KBM-7 (cell line): Measurements from ENCODE around the gene AFF4.

Source experiments
- DNase-seq: peaks from one replicate; pipeline ENCODE4 v3.0.0-alpha.2; 2015
- in situ Hi-C: fragments of 300-500 bp; cut with MboI; formaldehyde crosslinking; loops from 2 replicates; pipeline ENCODE4 v1.14.3; 2020; ENCODE audit warnings: low sequenced_read_pairs, low pct_unique_long_range_greater_than_20kb, mixed read lengths

AFF4 gene

DNA sequence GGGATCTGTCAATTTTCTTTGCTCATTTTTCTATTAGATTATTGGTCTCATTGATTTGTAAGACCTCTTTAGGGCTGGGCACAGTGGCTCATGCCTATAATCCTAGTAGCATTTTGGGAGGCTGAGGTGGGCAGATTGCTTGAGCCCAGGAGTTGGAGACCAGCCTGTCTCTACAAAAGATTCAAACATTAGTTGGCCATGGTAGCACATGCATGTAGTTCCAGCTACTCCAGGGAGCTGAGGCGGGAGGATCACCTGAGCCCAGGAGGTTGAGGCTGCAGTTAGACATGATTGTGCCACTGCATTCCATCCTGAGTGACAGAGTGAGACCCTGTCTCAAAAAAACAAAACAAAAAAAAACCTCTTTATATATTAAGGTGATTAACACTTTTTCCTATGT is 126.6 kb downstream of the AFF4 start:
- in situ Hi-C loops: no loop called here
- no peak for DNase-seq

DNA sequence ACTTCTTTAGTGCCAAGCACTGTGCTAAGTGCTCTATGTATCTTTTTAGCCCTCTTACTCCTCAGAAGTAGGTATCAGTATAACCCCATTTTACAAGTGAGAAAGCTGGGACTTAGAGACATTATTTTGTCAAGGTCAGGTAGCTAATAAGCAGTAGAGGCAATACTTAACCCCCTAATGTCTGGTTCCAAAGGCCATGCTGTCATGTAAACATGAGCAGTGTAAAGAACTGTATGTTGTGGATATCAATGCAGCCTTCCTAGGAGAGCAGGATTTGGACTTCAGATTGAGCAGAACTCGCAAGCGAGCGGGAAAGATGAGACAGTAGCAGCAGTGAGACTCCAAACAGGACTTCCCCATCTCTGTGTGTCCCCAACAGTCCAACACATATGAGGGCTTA is 129.4 kb downstream of the AFF4 start:
- no peak for DNase-seq
- in situ Hi-C loops: no loop called here

DNA sequence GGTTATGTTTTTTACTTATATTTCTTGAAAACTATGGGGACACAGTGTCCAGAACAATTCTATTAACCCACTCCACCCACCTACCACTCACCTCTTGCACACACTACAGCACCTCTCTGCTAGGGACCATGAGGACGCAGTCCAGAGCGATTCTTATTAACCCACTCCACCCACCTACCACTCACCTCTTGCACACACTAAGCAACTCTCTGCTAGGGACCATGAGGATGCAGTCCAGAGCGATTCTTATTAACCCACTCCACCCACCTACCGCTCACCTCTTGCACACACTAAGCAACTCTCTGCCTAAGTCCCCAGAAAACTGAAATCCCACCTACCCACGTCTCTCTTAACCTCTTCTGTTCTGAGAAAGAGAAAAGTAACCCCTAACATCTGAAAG is 130.8 kb downstream of the AFF4 start:
- in situ Hi-C loops: no loop called here

DNA sequence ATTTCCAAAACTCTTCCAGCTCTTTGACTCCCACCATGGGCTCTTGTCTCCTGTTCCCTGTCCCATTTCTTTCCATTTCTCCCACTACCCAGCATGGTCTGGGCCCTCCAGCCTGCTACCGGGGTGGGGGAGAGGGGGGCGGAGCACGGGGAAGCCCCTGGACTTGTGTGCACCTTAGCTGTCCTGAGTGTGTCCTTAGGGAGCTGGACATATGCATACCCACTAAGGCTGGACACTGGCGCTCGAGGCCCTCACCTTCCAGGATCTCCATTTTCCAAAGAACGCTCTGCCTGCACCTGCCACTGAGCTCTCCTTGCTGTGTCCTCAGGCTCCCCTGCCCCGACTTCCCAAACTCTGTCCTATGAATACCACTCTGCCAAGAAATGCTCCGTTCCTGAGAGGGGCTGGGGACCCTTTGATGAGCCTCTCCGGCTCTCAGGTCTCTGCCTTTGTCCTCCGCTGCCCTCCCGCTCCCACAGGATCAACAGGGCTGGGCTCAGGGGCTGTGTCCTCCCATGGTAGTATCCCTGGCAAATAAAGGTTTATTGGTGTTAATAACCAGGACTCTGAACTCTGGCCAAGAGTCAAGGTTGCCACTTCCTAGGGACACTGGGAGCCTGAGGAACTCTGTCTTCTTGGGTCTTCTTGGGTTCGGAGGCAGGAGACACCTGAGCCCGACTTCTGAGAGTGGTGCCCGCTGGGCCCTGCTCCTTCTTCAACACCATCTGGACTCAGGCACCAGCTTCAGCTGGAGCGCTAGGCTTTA is 132.2 kb downstream of the AFF4 start:
- in situ Hi-C loops: no loop called here
- no peak for DNase-seq

More for the DNA sequence above, 130.8 kb downstream of the AFF4 start:
- DNase-seq: no peak

DNA sequence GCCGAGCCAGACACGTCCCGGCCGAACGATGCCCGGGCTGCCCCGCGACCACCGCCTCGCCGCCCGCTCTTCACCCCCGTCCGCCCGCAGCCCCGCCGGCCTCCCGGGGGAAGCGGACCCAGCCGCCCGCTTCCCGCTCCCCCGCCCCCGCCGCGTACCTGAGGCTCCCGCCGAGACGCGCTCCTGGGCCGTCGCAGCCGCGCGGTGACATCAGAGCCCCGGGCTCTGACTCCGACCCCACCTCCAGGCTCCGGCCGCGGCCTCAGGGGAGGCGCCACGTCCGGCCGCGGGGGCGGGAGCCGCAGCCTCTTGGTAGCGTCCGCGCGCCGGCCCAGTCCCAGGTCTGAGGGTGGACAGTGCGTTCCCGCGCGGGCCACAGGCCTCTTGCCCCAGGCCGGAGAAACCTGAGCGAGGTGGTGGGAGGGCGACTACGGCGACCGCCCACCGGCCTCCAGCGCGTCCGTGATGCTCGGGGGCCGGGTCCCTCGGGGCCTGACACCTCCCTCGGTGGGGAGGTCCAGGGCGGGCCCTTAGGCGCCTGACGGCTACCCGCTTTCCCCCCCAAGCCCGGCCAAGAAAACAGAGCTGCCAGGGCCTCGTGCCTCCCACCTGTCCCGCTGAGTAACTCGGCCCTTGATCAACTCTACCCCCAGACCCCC is 132.9 kb downstream of the AFF4 start, which contains the start of gene SHROOM1:
SHROOM1 (minus strand) TSS at position 212 of the 659 bp plus-strand sequence. CDS start 4,507 bp downstream, outside the sequence.
- in situ Hi-C loops: no loop called here
- no peak for DNase-seq

DNA sequence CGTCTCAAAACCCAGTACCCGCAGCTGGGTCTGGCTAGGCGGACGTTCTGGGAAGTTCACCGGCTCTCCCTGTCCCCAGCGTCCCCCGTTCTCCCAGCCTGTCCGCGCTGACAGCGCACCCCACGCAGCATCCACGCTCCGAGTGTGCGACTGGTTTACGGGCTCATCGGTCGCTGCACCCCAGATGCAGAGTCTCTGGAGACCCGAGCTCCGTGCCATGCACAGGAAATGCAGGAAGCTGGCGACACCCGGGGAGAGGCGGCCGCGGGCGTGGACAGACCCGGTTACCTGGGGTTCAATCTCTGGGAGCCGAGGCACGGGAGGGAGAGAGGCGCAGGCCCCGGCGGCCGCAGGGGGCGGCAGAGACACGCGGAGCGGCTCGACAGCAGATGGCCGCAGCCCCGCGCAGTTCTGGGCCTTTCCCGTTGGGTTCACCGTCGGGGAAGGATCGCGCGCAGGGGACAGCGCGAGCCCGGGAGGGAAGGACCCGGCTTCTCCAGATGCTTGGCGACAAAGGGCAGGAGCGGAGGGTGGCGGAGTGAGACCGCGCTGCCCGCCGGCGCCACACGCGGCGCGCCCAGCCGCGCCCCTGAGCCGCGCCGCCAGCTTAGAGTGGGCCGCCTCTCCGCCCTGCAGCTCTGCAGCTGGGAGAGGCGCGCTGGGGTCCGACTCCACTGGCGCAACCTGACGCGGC is 133.5 kb downstream of the AFF4 start:
- peak; percentile 81 for DNase-seq
- in situ Hi-C loops: no loop called here

DNA sequence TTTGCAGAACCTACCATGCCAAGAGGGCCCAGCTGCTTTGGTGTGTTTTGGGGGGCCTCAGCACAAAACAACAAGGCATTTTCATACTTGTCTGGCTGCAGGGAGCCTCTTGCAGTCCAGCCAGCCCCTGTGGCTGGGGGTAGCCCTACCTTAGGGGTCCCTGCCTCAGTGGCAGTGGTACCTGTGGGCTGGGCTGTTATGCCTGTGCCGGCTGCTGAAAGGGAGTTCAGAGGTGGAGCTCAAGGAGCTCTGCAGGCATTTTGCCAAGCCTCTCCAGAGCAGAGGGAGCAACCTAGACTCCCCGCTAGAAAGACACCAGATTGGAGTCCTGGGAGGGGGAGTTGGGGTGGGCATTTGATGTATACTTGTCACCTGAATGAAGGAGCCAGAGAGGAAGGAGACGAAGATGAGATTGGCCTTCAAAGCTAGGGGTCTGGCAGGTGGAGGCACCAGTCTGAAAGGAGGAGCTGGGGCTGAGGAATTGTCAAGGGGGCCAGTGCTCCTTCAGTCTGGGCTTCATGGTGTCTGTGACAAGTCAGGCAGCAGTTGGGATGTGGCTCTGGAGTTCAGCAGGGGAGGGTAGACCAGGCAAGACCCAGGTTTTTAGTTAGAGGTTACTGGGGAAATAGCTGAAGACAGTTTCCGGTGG is 134.5 kb downstream of the AFF4 start:
- no peak for DNase-seq
- in situ Hi-C loops: no loop called here

DNA sequence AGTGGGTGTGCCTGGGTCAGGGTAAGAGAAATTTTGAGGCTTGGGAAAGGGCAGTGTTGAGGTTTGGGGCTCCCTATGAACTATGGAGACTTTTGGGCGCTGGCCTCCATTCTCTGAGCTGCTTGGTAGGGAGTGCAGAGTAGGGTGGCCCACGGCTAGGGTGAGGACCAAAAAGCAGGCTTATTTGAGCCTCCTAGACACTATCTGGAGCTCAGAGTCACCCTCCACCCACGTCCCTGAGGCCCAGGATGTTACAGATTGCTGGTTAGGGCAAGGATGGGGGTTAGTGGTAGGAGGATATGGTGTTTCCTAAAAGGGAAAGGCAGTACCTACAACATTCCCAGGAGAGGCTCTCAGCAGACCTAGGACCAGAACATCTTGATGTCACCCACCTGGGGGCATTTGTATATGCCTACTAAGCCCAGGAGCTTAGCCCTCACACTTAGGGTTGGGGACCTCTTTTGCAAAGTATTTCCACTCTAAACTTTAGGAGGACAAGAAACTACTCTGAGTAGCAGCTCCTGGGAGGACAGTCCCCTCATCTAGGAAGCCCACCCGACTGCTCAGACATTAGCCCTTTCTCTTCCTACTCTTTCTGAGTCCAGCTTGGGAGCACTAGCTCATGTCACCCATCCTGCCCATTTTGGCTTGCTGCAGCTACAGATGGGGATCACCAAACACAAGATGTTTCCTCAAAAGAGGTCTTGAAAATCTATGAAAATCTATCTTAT is 135.3 kb downstream of the AFF4 start:
- no peak for DNase-seq
- in situ Hi-C loops: no loop called here

DNA sequence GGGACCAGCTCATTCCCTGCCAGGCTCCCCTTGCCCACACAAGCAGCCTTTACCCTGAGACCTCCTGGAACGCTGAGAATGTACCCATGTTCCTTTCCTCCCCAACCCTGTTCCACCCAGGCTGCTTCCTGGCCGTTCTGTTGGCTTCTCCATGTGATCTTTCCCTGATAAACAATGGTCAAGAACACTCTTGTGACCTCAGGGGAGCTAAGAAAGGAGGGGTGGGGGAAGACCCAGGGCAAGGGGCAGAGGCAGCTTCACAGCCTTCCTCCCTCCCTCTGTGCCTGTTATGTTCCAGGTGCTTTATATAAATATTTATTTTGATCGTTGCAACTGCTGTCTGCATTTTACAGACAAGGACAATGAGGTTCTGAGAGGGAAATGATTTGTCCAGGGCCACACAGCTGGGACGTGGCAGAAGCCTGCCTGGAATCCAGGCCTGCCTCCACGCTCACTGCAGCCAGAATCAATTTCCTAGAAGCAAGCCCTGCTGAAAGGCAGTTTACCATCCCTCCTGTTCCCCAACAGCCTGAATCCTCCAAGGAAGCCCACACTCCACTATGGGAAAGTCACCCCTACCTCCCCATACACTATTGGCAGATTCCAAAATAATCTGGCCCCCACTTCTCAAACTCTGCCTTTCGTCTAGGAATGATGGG is 136.9 kb downstream of the AFF4 start:
- no peak for DNase-seq

DNA sequence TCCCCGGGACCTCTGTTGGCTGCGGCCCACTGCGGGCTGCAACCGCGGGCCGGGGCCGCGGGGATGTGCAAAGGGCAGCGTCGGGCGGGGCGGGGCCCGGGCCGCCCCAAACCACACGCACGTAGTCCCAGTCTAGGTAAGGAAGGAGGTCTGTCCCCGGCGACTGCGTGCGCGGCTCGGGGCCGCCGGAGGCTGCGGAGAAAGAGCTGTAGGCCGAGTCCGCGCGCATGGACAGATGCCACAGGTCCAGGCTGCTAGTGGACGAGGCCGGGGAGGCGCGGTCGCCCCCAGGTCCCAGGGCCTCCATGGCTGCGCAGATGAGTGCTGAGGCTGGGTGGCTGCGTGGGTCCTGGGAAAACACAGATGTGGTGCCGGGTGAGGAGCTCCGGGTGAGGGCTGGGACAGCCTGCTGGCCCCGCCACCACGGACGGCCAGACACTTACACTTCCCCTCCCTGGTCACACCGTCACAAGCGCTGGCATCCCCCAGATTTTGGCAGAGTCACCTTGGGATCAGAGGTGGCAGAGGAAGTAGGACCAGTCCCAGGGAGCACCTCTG is 137.5 kb downstream of the AFF4 start:
- in situ Hi-C loops: no loop called here

More for the DNA sequence above, 136.9 kb downstream of the AFF4 start:
- in situ Hi-C loops: no loop called here

More for the DNA sequence above, 137.5 kb downstream of the AFF4 start:
- no peak for DNase-seq
